ENCODE measurements around the gene CCND2.
"Not testable (repeated sequence)": the region's sequence is repeated elsewhere in the genome, so short reads cannot be mapped to it uniquely, and the experiment has no call there.

CCND2 gene

DNA sequence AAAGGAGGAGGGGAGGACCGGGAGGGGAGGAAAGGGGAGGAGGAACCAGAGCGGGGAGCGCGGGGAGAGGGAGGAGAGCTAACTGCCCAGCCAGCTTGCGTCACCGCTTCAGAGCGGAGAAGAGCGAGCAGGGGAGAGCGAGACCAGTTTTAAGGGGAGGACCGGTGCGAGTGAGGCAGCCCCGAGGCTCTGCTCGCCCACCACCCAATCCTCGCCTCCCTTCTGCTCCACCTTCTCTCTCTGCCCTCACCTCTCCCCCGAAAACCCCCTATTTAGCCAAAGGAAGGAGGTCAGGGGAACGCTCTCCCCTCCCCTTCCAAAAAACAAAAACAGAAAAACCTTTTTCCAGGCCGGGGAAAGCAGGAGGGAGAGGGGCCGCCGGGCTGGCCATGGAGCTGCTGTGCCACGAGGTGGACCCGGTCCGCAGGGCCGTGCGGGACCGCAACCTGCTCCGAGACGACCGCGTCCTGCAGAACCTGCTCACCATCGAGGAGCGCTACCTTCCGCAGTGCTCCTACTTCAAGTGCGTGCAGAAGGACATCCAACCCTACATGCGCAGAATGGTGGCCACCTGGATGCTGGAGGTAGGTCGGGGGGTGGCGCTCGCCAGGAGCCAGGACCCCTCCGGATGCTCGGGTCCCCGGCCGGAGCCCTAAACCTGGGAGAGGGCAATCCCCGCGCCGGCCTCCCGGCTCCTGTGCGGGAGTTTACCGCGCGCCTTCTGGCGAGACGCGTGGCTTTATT lies at the start of gene CCND2:
CCND2 (plus strand) TSS at position 111 of the 744 bp plus-strand sequence; CDS start at position 390, 279 bp downstream.
- DNase-seq: no peak

DNA sequence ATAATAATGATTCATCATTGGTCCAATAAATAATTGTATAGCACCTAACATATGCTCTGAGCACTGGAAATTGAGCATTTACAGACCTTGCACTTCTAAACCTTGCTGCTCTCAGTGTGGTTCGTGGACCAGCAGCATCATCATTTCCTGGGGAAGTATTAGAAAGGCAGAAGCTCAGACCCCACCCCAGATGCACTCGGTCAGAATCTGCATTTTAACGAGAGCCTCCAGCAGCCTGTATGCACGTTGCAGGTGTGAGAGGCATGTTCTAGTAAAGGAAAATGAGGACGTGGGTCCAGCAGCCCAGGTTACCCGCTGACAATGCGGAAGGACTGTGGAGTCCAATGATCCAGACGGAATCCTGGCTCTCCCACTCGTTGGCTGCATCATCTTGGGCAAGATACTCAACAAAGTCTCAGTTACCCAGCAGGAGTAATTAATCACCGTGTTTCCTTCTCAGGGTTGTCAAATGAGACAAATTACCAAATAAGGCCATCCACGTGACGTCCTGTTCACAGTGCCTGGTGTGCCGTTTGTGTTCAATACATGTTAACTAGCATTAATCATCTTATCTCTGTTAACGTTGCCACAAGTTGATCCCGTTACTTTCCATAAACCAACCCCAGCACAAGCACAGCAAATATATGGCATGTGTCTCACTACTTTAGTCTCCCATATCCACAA lies 49.2 kb upstream of the CCND2 start:
- DNase-seq: no peak

DNA sequence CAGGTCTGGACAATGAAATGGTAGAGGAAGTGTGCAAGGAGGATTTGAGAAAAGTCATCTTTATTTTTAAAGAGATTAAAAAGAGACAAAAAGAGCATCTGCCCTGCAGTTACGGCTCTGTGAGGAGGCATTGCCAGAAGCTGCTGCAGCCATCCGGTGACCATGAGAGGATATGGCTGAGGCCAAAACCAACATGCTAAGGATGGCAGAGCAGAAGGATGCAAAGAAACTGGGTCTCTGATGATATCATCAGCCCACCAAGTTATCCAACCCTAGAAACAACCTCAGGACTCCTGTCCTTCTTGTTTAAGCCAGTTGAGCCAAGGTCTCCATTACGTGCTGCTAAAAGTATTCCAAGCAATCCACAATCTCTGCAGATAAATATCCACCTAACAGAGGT lies 48.0 kb upstream of the CCND2 start:
- no peak for DNase-seq

DNA sequence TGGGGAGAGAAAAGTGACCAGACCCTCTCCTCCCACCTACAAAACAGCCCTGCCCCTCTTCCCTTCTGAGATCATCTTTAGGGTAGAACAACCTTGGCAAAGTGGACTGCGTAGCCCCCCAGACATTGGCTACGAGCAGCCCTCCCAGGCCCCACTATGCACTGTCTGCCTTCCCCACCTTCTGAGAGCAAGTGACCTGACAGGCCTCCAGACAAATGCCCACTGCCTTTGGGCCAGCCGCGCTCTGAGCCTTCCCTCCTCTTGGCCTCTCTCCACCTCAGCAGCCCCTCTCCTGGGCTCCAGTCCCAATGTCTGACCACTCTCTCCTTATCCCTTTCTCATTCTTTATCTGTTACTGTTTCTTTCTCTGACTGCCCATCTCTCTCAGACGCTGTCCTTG lies 46.5 kb upstream of the CCND2 start:
- no peak for DNase-seq

DNA sequence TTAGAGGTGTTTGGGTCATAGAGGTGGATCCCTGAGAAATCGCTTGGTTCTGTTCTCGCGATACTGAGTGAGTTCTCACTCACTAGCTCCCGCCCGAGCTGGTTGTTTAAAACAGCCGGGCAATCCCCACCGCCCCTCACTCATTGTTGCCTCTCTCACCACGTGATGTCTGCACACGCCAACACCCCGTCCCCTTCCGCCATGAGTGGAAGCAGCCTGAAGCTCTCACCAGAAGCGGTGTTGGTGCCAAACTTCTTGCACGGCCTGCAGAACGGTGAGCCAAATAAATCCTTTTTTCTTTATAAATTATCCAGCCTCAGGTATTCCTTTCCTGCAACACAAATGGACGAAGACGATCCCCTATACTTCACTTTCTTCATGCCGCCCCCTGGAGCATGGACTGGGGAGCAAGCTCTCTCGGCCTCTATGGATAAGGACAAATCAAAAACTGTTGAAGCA lies 45.4 kb upstream of the CCND2 start:
- no peak for DNase-seq

DNA sequence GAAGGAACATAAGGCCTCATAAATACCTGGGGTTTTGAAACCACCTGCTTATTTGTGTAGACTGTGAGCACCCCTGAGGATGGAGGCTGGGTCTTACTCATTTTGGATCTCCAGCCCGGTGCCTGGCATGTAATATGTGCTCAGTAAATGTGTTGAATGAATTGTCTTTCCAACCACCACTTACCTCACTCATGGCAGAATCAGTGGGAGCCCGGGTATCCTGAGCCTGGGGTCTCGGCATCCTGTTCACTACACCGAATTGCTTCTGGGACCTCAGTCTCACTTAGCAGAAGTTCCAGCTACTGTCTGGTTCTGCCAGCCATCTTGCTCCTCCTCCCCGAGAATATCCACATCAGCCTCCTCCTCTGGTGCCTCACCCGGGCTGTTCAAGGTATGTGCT lies 43.0 kb upstream of the CCND2 start:
- DNase-seq: no peak

DNA sequence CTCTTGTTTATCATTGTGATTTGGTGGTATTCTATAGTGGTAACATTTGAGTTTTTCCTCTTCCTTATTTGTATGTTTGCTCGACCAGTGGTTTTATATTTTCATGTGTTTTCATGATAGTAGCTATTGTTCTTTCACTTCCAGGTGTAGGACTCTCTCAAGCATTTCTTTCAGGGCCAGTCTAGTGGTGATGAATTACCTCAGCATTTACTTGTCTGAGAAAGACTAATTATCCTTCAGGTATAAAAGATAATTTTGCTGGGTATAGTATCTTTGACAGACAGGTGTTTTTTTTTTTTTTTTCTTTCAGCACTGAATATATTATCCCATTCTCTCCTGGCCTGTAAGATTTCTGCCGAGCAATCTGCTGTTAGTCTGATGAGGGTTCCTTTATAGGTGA lies 35.0 kb upstream of the CCND2 start:
- DNase-seq: no peak

DNA sequence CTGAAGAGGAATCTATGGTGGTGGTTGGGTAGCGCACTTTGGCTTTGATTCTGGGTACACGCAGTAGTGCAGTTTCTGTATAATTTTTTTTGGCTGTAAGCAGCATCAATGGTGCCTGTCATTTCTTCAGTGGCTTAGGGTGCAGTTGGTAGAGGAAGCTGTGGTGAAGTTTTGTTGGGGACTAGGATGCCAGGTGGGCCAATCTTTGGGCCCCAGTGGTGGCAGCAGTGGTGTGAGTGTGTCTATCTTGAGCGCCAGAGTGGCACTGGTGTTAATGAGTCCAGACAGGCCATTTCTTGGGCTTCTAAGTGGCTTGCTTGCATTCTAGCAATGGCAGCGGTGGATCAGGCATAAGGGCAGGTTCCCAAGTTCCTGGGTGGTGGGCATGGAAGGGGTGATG lies 33.8 kb upstream of the CCND2 start:
- no peak for DNase-seq

DNA sequence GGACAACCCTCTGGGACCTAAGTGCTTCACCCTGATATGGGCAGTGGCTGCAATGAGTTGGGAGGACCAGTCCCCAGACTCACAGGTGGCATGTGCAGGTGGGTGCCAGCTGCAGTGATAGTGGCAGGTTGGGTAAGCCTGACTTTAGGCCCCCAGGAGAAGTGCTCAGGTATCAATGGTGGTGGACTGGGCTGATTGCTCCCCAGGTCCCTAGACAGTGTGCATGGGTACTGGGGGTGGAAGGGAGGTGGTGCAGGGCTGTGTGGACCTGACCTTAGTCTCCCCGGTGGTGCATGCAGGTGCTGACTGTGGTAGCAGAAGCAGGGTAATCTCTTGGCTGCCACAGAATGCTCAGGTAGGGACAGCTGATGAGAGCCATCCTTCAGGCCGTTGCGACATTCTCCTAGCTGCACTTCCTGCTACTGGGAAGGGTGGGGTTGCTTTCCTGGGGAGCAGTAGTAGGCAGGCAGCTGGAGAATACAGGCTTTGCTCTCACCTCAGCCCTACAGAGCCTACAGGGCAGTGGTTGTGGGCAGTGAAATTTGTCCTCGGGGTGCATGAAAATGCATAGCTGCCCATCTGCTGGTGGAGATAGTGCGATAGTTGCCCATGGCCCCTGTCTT lies 33.3 kb upstream of the CCND2 start:
- no peak for DNase-seq

DNA sequence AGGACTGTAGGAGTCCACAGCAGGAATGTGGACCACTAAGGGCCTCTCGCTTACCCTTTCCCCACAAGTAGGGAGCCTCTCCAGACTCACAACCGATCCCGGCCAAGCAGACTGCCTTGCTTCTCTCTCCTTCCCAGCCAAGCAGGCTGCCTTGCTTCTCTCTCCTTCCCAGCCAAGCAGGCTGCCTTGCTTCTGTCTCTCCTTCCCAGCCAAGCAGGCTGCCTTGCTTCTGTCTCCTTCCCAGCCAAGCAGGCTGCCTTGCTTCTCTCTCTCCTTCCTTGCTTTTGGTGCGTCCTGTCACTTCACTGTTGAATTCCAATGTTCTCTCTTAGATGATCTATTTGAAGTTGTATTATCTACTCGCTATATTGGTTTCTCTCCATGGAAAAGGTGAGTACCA lies 32.6 kb upstream of the CCND2 start:
- DNase-seq: no peak

DNA sequence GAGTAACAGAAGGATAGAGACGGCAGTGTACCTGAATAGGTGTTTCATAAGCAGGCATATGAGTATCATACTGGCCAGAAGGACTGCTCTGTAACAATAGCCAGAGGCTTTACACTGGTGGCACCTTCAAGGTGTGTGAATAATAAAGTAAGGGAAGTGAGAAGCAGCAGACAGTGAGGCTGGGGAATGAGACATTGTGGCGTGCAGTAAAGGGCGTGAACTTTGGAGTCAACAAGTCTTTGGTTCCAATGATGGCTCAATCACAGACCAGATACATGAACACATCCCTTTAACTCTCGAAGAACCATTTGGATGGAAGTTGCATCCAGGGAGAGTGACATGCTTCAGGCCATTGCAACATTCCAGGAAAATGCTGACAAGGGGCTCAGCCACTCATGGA lies 32.0 kb upstream of the CCND2 start:
- DNase-seq: no peak

DNA sequence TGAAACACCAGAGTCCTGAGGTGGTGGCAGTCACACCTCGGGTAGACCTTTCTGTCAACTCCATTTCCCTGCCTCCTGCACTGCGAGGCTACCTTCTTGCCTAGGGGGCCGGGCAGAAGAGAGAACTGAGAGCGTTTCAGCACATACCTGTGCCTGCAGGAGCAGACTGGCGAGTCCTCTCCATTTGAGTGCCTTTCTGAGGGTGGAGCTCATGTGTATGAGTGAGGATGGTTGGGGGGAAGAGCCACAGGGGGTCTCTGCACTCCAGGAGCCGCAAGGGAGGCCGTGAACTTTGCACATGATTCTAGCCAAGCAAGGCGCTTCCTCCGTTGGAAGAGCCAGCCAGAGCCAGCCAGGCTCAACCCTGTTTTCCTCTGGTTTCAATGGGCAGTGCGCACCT lies 31.0 kb upstream of the CCND2 start:
- no peak for DNase-seq

DNA sequence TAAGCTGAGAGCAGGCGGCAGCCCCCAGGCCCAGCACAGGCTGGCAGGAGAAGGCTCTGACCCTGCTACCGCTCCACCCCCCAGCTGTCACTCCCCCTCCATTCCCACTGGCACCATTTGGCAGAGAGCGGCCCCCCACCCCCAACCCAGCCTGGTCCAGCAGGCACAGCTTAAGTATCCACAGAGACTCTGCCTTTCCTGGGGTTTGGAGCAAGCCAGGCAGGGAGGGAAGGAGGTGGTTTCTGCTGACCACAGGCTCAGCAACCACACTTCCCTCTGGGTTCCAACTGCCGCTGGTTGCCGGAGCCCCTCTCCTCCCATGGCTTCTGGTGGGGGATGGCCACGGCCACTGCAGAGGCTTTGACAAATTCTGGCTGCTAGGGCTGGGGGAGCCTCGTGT lies 30.5 kb upstream of the CCND2 start:
- no peak for DNase-seq

DNA sequence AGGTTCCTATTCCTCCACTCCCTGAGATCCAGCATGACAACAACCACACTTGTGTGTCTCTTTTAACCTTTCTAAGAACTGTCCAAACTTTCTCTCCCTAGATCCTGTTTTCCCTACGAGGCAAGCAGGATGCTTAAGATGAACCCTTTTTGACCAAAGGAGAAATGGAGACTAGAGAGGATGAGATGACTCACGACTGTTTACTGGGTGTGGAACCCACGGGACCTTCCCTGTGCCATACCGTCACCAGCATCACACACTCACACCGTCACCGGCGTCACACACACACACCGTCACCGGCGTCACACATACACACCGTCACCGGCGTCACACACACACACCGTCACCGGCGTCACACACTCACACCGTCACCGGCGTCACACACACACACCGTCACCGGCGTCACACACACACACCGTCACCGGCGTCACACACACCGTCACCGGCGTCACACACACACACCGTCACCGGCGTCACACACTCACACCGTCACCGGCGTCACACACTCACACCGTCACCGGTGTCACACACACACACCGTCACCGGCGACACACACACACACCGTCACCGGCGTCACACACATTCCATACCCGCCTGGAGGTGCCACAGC lies 30.0 kb upstream of the CCND2 start:
- DNase-seq: not testable (repeated sequence)

DNA sequence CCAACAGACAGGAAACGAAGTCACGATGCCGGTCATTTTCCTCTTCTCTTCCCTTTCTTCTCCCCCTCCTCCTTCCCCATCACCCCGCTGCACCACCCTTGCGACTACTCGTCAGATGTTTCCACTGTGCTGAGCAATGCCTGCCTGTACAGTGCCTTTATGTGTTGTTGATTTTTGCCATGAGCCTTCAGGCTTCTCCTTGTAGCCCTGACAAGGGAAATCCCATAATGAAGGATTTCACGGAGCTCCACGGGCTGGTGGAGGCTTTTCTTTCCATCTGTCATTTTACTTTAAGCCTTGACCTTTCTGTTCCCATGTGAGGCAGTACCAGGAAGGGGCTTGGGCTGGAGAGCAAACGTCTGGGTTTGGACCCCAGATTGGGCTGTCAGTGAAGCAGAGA lies 28.7 kb upstream of the CCND2 start:
- no peak for DNase-seq

DNA sequence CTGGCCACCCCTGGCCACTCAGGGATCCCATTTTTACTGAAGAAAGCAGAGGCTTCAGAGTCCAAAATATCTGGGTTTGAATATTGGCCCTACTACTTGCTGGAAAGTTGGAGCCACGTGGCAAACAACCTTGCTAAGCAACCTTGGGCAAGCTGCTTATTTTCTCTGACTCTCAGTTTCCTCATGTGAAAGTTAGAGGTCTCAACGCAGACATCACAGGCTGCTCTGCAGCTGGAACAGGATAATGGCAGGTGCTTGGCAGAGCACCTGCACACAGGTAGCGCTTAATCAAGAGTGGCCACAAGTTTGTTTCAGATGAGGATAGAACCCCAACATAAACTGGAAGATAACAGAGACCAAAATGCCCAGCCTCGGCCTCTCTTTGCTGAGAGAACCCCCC lies 28.1 kb upstream of the CCND2 start:
- DNase-seq: no peak

DNA sequence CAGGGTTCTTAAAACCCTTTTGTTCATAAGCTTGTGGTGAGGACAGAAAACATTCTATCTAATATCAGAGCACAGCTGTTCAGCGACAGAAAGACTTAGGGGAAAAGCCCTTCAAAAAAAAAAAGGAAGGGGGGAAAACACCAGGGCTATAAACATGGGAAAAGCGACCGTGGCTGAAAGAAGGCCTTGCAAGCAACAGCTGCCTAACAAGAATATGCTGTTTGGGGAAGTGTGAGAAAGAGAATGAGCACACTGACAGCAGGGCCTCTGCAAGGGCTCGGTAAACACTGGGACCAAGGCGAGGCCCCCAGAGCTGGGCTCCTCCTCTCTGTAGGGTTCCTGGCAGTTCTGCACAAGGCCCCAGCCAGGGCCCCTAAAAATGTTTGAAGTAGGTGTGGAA lies 27.4 kb upstream of the CCND2 start:
- DNase-seq: no peak

DNA sequence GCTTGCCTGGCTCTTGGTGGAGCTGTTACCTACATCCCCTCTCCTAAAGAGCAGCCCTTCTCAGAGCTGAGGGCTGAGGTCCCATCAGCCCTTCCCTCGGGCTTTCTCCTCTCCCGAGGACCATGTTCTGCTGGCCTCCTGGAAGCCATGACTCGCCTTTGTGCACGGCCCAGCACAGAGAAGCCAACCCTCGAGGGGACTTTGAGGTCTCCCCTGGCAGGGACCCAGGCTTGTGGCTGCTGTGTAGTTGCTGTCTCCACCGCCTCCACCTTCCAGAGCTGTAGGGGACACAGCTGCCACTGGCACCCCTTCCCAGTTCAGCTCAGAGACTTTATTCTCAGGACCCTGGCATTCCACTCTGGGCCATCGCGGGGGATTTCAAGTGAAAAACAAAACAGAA lies 22.9 kb upstream of the CCND2 start:
- no peak for DNase-seq

DNA sequence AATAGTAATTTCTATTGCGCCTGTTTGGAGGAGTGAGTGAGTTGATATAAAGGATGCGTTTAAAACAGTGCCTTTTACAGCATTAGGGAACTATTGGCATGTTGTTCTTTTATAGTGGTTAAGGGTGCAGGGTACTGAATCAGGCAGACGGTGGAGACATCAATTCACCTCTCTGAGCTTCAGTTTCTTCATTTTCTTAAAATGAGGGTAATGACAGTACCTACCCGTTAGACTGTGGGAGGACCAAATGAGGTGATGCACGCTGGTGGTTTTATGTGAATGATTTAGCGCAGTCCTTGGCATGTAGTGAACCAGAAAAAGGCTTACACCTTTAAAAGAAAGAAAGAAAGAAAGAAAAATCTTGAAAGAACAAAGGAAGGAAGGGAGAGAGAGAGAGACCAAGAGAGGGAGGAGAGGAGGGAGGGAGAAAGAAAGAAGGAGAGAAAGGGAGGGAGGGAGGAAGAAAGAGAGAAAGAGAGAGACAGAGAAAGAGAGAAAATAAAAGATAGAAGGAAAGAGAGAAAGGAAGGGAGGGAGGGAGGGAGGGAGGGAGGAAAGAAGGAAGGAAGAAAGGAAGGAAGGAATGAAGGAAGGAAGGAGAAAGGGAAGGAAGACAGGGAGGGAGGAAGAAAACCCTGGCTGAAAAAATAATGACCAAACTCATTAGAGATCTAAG lies 22.2 kb upstream of the CCND2 start:
- no peak for DNase-seq

DNA sequence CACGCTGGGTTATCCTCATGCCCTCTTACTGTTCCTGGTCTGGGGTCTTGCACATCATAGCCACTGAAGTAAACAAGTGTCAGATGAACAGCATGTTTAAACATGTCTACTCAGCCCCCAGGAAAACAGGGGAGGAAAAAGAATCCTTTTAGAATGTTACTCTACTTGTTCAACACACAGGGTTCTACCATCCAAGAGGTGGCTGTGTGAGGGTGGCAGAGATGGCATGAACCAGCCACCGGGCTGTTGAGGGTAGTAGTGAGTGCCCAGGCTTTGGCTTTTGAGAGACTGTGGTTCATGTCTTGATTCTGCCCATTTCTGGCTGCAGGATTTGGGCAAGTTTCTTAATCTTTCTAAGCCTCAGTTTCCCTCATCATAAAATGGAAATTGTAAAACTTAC lies 21.6 kb upstream of the CCND2 start:
- DNase-seq: no peak

DNA sequence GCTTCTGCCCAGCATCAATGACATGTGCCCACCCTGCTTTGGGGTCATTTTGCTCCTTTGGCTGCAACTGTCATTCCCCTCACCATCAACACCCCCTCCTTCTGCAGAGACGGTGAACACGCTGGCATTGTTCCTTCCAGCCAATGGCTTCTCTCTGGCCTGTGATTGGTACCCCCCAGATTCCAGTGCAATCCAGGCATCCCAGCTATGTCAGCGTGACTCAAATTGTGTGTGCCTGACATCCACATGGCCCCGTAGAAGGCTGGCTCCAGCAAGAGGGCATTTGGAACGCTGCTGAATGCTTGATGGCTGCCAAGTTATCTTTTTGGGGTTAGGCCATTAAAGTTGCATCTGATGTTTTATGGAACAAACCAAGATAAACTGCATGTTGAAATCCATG lies 21.0 kb upstream of the CCND2 start:
- DNase-seq: no peak

DNA sequence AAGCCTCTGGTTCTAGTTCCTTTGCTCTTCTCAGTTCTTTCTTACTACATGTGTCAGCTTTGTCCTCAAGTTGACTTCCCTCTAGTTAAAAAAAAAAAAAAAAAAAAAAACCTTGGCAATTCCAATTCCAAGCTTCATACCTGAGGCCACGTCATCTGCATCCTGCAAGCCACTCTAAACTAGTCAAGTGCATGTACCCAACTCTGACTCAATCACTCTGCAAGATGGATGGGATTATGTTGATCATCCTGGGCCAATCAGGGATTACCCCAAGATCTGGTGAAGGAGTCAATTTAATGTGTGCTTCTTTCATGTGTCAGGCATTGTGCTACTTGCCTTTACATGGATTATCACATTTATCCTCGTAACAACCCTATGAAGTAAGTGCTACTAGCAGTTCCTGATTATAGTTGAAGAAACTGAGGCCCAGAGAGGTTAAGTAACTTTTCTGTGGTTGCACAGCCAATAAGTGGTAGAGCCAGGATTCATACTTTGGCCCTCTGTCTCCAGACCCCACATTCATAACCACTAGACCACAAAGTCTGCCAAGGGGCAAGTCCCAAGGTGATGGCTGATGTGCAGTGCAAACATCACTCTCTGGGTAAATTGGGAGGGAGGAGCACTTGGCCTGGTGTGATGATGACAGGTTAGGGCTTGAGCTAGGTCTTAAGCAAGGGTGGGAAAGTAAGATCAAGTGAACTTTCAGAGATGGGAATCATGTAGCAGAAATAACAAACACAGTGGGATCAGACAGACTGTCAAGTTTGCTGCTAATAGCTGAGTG lies 17.3 kb upstream of the CCND2 start:
- no peak for DNase-seq

All from DMS153 (cell line).